Measurements from ENCODE around the gene DTNA.

DNA sequence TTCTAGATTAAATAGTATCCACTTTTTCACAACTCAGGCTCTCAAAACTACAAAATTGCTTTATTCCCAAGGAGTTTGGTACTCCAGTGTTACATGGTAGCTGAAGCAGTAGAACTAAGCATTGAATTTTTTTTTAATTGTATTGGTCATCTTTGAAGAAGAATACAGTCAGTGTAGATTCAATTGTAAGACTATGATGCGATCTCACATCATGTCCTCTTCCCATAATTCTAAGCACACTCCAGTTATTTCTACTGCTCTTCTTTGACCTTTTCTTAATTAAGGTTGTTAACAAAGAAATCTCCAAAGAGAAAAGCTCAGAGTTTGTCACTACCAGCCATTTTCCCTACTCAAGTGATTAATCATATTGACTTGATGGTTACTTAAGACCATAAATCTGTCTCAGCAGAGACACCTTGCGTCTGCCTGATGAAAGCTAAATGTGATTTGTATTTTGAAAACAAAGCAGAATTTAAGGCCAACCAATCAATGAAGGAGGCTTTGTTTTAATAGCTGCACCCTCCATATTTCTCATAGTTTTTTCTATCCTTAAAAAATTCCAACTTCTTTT is 130.2 kb downstream of the DTNA start:
- TF ChIP-seq, protein P1, sequence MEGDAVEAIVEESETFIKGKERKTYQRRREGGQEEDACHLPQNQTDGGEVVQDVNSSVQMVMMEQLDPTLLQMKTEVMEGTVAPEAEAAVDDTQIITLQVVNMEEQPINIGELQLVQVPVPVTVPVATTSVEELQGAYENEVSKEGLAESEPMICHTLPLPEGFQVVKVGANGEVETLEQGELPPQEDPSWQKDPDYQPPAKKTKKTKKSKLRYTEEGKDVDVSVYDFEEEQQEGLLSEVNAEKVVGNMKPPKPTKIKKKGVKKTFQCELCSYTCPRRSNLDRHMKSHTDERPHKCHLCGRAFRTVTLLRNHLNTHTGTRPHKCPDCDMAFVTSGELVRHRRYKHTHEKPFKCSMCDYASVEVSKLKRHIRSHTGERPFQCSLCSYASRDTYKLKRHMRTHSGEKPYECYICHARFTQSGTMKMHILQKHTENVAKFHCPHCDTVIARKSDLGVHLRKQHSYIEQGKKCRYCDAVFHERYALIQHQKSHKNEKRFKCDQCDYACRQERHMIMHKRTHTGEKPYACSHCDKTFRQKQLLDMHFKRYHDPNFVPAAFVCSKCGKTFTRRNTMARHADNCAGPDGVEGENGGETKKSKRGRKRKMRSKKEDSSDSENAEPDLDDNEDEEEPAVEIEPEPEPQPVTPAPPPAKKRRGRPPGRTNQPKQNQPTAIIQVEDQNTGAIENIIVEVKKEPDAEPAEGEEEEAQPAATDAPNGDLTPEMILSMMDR (IDR thresholded peaks at IDR 0.05; ENCODE audit: borderline replicate concordance, extremely low read depth, low read length, poor library complexity, severe bottlenecking) = no peak
- no peak for TF ChIP-seq EZH2 (IDR thresholded peaks at IDR 0.05; ENCODE audit: borderline replicate concordance, low read depth, low read length, severe bottlenecking)

Measured in DND-41 (cell line).